ENCODE data around the gene EPYC. TPM values are rescaled to one million over a fixed set of nuclear protein-coding genes. Genes with fewer than 3 reads are reported as not detected.

The EPYC gene
- total RNA-seq, 3 donors from 2014 or later = not detected

GRCh38 chr12:90969851-90970250 lies 34.9 kb downstream of the EPYC start:
- no peak for DNase-seq (ENCODE audit: low spot score in 2 of 2)
- Histone ChIP-seq H3K27me3 (no peaks in the 10 kb centered on the region), H3K4me3 (no peak overlapping the region), H3K27ac (no peak overlapping the region), H3K9me3 (no peaks in the 10 kb centered on the region), H3K36me3 (no peaks in the 10 kb centered on the region), H3K4me1 (no peaks in the 10 kb centered on the region)
- intact Hi-C loops (cut with DNase I; ENCODE audit: low total_unique reads) = no loop called here
- no peak for TF ChIP-seq POLR2A (IDR thresholded peaks at IDR 0.05)
- TF ChIP-seq, protein P1, sequence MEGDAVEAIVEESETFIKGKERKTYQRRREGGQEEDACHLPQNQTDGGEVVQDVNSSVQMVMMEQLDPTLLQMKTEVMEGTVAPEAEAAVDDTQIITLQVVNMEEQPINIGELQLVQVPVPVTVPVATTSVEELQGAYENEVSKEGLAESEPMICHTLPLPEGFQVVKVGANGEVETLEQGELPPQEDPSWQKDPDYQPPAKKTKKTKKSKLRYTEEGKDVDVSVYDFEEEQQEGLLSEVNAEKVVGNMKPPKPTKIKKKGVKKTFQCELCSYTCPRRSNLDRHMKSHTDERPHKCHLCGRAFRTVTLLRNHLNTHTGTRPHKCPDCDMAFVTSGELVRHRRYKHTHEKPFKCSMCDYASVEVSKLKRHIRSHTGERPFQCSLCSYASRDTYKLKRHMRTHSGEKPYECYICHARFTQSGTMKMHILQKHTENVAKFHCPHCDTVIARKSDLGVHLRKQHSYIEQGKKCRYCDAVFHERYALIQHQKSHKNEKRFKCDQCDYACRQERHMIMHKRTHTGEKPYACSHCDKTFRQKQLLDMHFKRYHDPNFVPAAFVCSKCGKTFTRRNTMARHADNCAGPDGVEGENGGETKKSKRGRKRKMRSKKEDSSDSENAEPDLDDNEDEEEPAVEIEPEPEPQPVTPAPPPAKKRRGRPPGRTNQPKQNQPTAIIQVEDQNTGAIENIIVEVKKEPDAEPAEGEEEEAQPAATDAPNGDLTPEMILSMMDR (IDR thresholded peaks at IDR 0.05) = no peak
- no peak for TF ChIP-seq POLR2AphosphoS5 (IDR thresholded peaks at IDR 0.05)

- Histone ChIP-seq H3K27me3 (no peaks in the 10 kb centered on the region), H3K4me3 (no peak overlapping the region), H3K36me3 (no peaks in the 10 kb centered on the region), H3K4me1 (no peaks in the 10 kb centered on the region), H3K27ac (no peak overlapping the region), H3K9me3 (no peaks in the 10 kb centered on the region)
- no peak for DNase-seq (ENCODE audit: low spot score in 2 of 2)
- no peak for TF ChIP-seq POLR2A (IDR thresholded peaks at IDR 0.05)
- TF ChIP-seq, protein P1 (IDR thresholded peaks at IDR 0.05) = no peak
- TF ChIP-seq POLR2AphosphoS5 (IDR thresholded peaks at IDR 0.05) = no peak
- intact Hi-C loops (cut with DNase I; ENCODE audit: low total_unique reads) = no loop called here
These were observed 35.4 kb downstream of the EPYC start for GRCh38 chr12:90969346-90969745.

- H3K27ac ChIP-seq = no peak overlapping the region
- H3K4me1 ChIP-seq = no peaks in the 10 kb centered on the region
- no peaks in the 10 kb centered on the region for H3K9me3 ChIP-seq
- no peak for DNase-seq (ENCODE audit: low spot score in 2 of 2)
- H3K4me3 ChIP-seq = no peak overlapping the region
- no peaks in the 10 kb centered on the region for H3K27me3 ChIP-seq
- intact Hi-C loops (cut with DNase I; ENCODE audit: low total_unique reads) = no loop called here
- no peak for TF ChIP-seq POLR2AphosphoS5 (IDR thresholded peaks at IDR 0.05)
- TF ChIP-seq, protein P1 (IDR thresholded peaks at IDR 0.05) = no peak
- TF ChIP-seq POLR2A (IDR thresholded peaks at IDR 0.05) = no peak
- no peaks in the 10 kb centered on the region for H3K36me3 ChIP-seq
These were observed 39.6 kb downstream of the EPYC start for GRCh38 chr12:90965204-90965603.

DNA sequence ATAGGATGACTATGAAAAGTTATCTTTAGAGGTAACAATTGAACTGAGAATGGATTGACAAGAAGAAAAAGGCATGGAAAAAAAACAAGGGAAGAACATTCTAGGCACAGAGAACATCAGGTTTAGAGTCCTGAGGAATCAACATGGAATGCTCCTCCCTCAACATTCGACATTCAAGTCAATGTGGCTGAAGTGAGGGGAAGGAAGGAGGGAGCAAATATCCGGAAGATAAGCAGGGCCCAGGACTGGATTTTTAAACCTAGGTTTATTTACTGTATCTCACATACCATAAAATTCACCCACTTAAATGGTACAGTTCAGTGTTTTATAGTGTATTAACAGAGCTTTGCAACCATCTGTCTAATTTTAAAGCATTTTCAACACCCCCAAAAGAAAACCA lies 40.2 kb downstream of the EPYC start:
- DNase-seq (ENCODE audit: low spot score in 2 of 2) = no peak
- Histone ChIP-seq H3K4me1 (no peaks in the 10 kb centered on the region), H3K27ac (no peak overlapping the region), H3K27me3 (no peaks in the 10 kb centered on the region), H3K36me3 (no peaks in the 10 kb centered on the region), H3K4me3 (no peak overlapping the region), H3K9me3 (no peaks in the 10 kb centered on the region)
- intact Hi-C loops (cut with DNase I; ENCODE audit: low total_unique reads) = no loop called here
- TF ChIP-seq POLR2AphosphoS5 (IDR thresholded peaks at IDR 0.05) = no peak
- TF ChIP-seq POLR2A (IDR thresholded peaks at IDR 0.05) = no peak
- TF ChIP-seq, protein P1 (IDR thresholded peaks at IDR 0.05) = no peak

DNA sequence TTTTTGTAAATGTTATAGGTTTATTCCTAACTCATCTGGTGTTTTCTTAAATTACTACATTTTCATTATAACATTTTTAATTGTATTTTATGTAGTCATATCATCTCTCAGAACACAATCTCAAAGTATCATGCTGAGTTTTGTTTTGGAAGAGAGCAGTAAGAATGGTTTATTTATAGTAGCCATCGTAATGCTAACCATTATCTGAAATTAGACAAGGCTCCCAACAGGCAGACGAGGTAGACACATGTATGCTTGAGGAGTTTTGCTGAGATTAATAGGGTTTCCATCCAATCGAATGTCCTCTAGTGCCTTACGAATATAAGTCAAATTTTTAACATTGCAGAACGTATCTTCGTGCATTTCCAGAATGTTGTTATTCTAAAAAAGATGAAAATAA lies 40.8 kb downstream of the EPYC start:
- Histone ChIP-seq H3K4me1 (no peaks in the 10 kb centered on the region), H3K27me3 (no peaks in the 10 kb centered on the region), H3K4me3 (no peak overlapping the region), H3K36me3 (no peaks in the 10 kb centered on the region), H3K27ac (no peak overlapping the region), H3K9me3 (no peaks in the 10 kb centered on the region)
- intact Hi-C loops (cut with DNase I; ENCODE audit: low total_unique reads) = no loop called here
- no peak for TF ChIP-seq POLR2AphosphoS5 (IDR thresholded peaks at IDR 0.05)
- TF ChIP-seq, protein P1 (IDR thresholded peaks at IDR 0.05) = no peak
- TF ChIP-seq POLR2A (IDR thresholded peaks at IDR 0.05) = no peak
- no peak for DNase-seq (ENCODE audit: low spot score in 2 of 2)

Measured in breast epithelium (tissue), 4 donors.